Right atrium auricular region (tissue), 2 donors: ENCODE data around the gene RAB9B. TPM values are rescaled to one million over a fixed set of nuclear protein-coding genes. Genes with fewer than 3 reads are reported as not detected.

Source experiments
- DNase-seq: peaks from one replicate; pipeline ENCODE4 v3.0.0-alpha.2; 2019; ENCODE audit warnings: low spot score
- H3K27ac ChIP-seq, 2 donors: fragments of 200-600 bp; sonication (generic); 1 replicate in 1 of 2; 2 replicates in 1 of 2; pipeline ENCODE4 v1.5.1; 2016 to 2019
- H3K27me3 ChIP-seq, 2 donors: fragments of 200-600 bp; sonication (generic); one replicate each; pipeline versions ENCODE4 v1.5.1 to v1.6.0; 2017 to 2019
- H3K36me3 ChIP-seq: fragments of 200-600 bp; sonication (generic); one replicate; pipeline ENCODE4 v1.5.1; 2016
- H3K4me1 ChIP-seq, 2 donors: fragments of 200-600 bp; sonication (generic); one replicate each; pipeline versions ENCODE4 v1.5.1 to v1.6.0; 2017 to 2019
- H3K4me3 ChIP-seq, 2 donors: fragments of 200-600 bp; sonication (generic); 1 replicate in 1 of 2; 2 replicates in 1 of 2; pipeline ENCODE4 v1.5.1; 2017 to 2019; ENCODE audit warnings: mild to moderate bottlenecking in 1 of 2, moderate library complexity in 1 of 2
- H3K9me3 ChIP-seq, 2 donors: fragments of 200-600 bp; sonication (generic); one replicate each; pipeline ENCODE4 v1.5.1; 2019
- total RNA-seq, 2 donors: library from RNA; depleted of rRNA; stranded (reverse); fragments of >200 nt; gene quantifications; one replicate each; pipeline ENCODE4 v1.1.0, GENCODE V29; 2016
- TF ChIP-seq, protein P1 (sequence below), 2 donors: fragments of 200-600 bp; sonication (generic); IDR thresholded peaks; one replicate each; pipeline ENCODE4 v1.5.1; 2019; ENCODE audit warnings: antibody characterized with exemption in 2 of 2

Gene RAB9B, protein sequence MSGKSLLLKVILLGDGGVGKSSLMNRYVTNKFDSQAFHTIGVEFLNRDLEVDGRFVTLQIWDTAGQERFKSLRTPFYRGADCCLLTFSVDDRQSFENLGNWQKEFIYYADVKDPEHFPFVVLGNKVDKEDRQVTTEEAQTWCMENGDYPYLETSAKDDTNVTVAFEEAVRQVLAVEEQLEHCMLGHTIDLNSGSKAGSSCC
- total RNA-seq, result 10 to 100 TPM; 12.7 to 21.1 TPM

DNA sequence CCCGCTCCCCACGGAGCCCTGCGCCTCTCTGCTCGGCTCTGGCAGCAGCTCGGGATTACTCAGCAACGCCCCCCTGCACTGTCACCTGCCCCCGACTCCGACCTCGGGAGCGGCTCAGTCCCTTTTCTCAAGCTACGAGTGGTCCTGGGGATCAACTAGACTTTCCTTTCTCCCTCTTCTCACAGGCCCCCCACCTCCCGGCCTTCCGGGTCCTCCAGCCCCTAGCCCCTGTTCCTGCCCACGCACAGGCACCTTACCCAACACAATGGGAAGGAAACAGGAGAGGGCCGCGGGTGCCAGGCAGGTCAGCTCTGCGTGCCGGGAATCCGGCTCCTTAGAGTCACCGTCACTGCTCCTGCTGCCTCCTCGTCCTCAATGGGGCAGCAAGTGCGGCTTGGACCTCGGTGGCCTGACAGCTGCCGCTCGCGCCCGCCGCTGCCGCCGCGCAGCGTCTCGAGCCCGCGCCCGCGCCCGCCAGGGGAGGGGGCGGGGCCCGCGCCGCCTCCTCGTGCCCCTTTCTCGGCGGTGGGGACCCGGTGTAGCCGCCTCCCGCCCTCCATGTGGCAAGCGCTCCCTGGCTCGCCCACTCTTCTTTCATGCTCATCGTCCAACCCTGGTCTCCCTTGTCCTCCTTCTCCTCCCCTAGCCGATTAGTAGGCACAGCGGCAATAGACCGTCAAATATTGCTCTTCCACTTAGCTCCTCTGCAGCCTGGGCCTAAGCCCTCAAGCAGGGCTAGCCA lies at the start of gene RAB9B:
Gene RAB9B (minus strand): TSS at position 455 of the 742 bp plus-strand sequence. CDS start 6,473 bp downstream, outside the sequence.
- peak; percentile 62 for DNase-seq
- H3K36me3 ChIP-seq, result no peaks in the 10 kb centered on the region
- peak within 1 kb of the TSS; percentile 74 to 89 for H3K27ac ChIP-seq
- TF ChIP-seq, protein P1, sequence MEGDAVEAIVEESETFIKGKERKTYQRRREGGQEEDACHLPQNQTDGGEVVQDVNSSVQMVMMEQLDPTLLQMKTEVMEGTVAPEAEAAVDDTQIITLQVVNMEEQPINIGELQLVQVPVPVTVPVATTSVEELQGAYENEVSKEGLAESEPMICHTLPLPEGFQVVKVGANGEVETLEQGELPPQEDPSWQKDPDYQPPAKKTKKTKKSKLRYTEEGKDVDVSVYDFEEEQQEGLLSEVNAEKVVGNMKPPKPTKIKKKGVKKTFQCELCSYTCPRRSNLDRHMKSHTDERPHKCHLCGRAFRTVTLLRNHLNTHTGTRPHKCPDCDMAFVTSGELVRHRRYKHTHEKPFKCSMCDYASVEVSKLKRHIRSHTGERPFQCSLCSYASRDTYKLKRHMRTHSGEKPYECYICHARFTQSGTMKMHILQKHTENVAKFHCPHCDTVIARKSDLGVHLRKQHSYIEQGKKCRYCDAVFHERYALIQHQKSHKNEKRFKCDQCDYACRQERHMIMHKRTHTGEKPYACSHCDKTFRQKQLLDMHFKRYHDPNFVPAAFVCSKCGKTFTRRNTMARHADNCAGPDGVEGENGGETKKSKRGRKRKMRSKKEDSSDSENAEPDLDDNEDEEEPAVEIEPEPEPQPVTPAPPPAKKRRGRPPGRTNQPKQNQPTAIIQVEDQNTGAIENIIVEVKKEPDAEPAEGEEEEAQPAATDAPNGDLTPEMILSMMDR (IDR thresholded peaks at IDR 0.05), result peak in 1 of 2 donors; percentile 10
- peak within 1 kb of the TSS; percentile 52 to 54 for H3K4me3 ChIP-seq
- no peaks in the 10 kb centered on the region for H3K27me3 ChIP-seq
- no peaks in the 10 kb centered on the region for H3K4me1 ChIP-seq
- no peaks in the 10 kb centered on the region for H3K9me3 ChIP-seq

DNA sequence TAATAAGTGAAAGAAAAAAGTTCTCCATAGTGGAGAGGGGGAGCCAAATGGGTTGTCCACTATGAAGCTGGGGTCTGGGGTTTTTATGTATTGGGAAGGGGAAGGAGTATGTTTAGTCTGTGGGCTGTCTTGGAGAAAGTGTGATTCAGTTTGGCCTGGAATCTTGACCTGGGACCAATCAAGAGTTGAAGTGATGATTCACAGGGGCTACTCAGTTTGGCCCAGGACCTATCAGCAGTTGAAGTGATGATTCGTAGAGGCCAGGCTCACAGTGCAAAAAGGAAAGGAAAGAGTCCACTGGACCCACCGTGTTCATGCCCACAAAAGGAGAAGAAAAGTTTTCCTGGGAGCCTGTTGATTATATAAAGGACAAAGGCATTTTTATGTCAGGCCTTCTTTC lies 47.3 kb upstream of the RAB9B start:
- TF ChIP-seq, protein P1 (IDR thresholded peaks at IDR 0.05), result no peak
- Histone ChIP-seq H3K4me1 (no peaks in the 10 kb centered on the region), H3K27ac (peak overlapping the region in 1 of 2 donors; percentile 19), H3K27me3 (no peaks in the 10 kb centered on the region), H3K9me3 (peaks cover 0 to 3% of the 10 kb centered on the region in 2 donors), H3K36me3 (no peaks in the 10 kb centered on the region), H3K4me3 (no peak overlapping the region)
- DNase-seq, result no peak

DNA sequence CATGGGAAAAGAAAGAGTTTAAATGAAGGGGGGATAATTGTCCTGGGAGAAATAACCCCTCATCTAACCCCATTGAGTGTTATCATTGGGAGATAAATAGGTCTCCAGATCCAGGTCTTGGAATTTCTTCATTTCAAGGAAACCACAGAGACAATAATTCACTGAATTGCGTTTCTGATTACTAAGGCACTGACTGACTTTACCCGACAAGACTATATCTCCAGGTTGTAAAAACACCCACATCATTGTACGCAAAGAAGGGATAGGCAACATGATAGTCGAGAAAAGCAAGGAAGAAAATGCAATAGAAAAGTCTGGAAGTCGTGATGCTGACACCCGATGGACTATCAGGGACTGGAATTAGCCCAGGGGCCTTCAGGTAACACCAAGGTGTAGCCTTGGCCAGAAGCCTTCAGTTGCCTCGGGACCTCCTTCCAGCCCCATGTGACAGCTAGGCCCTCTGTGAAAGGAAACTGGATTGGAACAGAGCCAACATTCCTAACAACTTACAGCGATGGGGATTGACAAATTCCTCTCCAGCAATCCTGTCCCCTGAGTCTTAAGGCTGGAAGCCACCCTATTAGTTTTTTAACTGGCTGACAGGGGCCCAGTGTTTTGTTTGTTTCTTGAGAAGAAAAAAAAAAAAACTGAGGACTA lies 46.5 kb upstream of the RAB9B start:
- Histone ChIP-seq H3K36me3 (no peaks in the 10 kb centered on the region), H3K27ac (peak overlapping the region in 1 of 2 donors; percentile 19), H3K4me1 (no peaks in the 10 kb centered on the region), H3K27me3 (no peaks in the 10 kb centered on the region), H3K4me3 (no peak overlapping the region), H3K9me3 (no peaks in the 10 kb centered on the region)
- no peak for DNase-seq
- TF ChIP-seq, protein P1 (IDR thresholded peaks at IDR 0.05), result no peak

DNA sequence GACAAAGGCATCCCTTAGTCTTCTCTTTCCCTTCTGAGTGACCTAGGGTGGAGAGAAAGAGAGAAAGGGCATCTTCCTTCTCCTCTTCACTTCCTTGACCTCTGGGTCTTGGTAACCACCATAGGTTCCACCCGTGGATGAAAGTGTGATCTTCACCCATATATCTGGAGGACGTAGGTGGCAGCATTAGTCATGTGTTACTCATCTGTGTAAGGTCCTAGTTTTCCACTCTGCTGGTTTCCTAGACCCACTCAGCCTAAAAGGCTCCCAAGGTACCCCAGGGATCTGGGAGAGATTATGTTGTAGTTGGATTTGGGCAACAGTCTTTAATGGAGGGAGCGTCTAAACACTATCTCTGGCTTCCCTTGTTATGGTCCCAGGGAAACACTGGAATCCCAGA lies 45.5 kb upstream of the RAB9B start:
- H3K36me3 ChIP-seq, result no peaks in the 10 kb centered on the region
- H3K4me1 ChIP-seq, result no peaks in the 10 kb centered on the region
- no peak overlapping the region for H3K4me3 ChIP-seq
- TF ChIP-seq, protein P1 (IDR thresholded peaks at IDR 0.05), result no peak
- H3K27me3 ChIP-seq, result no peaks in the 10 kb centered on the region
- no peak for DNase-seq
- H3K27ac ChIP-seq, result no peak overlapping the region
- H3K9me3 ChIP-seq, result no peaks in the 10 kb centered on the region

DNA sequence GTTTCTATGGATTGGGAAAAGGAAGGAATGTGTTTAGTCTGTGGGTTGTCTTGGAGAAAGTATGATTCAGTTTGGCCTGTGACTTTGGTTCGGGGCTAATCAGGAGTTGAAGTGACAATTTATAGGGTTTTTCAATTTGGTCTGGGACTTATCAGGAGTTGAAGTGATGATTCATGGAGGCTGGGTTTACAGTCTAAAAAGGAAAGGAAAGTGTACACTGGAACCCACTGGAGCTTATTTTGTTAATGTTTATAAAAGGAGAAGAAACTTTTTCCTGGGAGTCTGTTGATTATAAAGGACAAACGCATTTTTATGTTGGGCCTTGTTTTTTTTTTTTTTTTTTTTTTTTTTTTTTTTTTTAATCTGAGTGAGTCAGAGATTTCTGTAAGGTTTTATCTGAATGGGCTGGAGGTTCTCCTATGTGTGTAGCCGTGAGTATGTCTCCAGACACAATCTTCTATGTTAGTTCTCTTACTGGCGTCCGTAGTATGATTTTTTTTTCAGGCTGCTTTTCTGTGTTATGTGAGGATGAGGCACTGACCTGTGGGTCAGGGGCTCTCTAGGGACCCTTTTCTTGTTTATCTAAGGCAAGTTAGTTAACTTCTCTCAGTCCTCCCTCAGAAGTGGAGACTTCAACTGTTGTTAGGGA lies 33.0 kb upstream of the RAB9B start:
- Histone ChIP-seq H3K4me3 (no peak overlapping the region), H3K27ac (peak overlapping the region in 1 of 2 donors; percentile 51), H3K36me3 (no peaks in the 10 kb centered on the region), H3K9me3 (no peaks in the 10 kb centered on the region), H3K27me3 (no peaks in the 10 kb centered on the region), H3K4me1 (no peaks in the 10 kb centered on the region)
- DNase-seq, result no peak
- TF ChIP-seq, protein P1 (IDR thresholded peaks at IDR 0.05), result no peak
